ENCODE data around the gene YPEL2. TPM values are rescaled to one million over a fixed set of nuclear protein-coding genes. Genes with fewer than 3 reads are reported as not detected.

YPEL2 gene
- total RNA-seq, 1 donor from 2014 or later, result 28.9 TPM

DNA sequence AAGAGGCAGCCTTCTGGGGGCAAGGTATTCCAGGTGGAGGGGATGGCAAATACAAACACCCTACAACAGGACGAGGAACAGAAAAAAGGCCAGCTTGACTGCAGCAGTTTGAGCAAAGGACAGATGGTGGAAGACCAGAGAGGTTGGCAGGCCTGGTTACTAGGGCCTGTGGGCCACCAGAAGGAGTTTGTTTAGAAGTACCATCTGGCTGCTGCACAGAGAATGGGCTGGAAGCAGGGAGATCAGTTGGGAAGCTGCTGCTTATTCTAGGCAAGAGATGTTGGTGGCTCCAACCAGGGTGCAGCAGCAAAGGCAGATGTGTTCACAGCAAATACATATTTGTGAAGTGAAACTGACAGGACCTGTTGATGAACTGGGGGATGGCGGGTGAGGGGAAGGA lies 2.9 kb upstream of the YPEL2 start:
- intact Hi-C loops (cut with DNase I), result loop anchor here (2.0 kb wide), 1 partner anchor 112 kb away; no protein-coding TSS in a partner anchor
- DNase-seq (no peak), ATAC-seq (ENCODE audit: poor library complexity) (no peak)

DNA sequence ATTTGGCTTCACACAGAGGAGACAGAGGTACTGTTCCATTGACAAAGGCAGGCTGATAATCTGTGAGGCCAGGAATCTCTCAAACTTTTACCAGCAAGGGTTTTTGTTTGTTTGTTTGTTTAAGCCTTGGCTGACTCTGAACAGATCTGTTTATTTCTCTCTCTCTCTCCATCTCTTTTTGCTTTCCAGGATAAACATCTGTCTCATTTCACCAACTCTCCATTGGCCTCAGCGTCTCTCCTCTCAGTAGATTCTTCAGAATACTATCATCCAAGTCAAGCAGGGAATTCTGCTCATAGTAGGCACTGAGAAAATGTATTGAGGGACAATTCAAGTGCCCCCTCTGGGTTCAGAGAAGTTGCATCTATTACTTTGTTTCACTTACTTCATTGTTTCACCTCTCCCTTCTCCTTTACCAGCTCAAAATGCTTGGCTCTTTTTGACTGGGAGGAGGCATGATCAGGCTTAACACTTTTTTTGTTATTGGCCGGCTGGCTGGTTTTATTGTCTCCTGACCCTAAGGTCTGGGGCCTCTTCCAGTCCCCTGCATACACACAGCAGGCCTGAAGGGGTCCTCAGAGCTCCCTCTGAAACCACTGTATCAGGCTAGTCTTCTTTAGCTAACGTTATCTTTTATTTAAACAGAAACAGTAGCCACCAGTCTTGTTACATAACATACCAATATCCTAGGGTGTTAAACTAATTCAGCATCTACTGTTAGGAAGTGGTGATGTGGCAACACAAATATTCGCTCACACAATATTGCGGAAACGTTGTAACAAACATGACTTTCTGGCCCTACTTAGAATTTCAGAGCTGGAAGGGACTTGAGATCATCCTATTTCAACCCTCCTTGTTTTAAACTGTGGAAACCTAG lies 2.0 kb upstream of the YPEL2 start:
- ATAC-seq (ENCODE audit: poor library complexity) (peak; percentile 64), DNase-seq (peak; percentile 71)
- intact Hi-C loops (cut with DNase I), result loop anchor here (2.0 to 5.0 kb wide), 2 partner anchors 43 to 111 kb away; no protein-coding TSS in a partner anchor

DNA sequence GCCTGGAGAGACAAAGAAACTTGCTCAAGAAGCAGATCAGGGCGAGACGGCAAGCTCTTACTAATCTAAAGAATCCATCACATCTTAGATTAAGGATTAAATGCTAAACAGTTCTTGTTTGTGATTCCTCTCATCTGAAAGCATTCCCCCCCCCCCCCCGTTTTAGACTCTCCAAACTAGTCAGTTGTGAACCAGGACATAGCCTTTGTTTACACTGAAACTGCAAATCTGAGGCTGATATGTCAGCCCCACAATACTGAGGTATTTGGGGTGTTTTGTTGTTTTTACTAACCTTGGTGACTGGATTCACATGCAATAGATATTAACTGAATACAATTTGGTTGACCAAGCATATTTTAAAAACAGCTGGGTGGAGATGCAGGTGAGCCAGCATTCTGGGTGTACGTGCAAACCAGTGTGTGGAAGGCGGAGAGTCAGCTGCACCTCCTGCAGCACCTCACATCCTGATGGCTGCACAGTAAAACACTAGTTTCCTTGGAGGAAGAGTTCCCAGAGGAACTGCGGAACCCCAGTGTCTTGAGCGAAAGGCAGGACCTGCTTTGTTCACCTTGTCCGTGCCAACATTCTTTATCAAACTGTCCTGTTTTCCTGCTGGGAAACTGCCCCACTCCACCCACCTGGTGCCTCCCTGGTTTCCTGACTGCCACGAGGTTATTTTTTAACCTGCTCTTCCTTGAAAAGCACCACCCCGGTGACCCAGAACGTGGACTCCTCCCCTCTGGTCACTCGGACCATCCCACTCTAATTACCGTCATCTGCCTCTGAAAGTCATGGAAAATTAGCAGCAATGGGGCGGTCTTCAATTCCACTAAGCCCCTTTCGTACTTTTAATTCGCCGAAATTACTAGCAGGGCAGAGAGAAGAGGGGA lies 1.2 kb upstream of the YPEL2 start:
- DNase-seq (no peak), ATAC-seq (ENCODE audit: poor library complexity) (peak; percentile 21)
- intact Hi-C loops (cut with DNase I), result loop anchor here (5.0 kb wide), 1 partner anchor 42 kb away; no protein-coding TSS in a partner anchor

DNA sequence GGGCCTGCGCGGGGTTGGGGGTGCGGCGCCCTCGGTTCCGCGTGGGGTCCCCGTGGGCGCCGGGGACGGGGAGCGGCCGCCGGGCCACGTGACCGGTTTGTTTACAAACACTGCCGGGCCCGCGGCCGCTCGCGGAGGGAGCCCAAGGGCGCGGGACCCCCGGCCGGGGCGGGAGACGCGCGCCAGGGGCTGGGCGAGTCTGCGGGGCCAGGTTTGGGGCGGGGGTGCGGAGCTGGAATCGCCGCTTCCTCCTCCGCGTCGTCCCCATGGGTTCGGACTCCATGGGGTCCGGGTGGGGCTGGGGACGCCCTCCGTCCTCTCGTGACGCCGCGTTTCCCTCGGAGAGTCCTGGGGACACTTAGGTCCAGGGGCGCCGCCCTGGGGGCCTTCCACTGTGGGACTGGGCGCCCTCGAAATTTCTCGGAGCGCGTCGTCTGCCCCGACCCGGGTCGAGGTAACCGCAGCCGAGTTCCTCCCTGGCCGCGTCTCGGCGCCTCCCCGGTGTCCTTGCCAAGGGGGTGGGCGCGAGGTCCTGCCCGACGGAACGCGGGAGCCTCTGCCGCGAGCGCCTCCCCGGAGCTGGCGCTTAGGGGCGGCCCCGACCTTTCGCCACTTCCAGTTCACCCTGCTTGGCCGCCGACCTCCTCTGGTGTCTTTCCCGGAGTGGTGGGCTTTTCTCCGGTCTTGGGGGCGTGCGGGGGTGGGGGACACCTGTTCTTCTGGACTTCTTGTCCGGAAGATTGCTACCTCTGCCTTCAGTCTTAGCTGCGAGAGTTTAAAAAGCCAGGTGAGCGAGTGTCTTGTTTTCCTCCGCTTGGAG lies 684 bp downstream of the YPEL2 start:
- intact Hi-C loops (cut with DNase I), result loop anchor here (5.0 kb wide), 1 partner anchor 40 kb away; no protein-coding TSS in a partner anchor
- DNase-seq (peak; percentile 84), ATAC-seq (ENCODE audit: poor library complexity) (peak; percentile 55)

DNA sequence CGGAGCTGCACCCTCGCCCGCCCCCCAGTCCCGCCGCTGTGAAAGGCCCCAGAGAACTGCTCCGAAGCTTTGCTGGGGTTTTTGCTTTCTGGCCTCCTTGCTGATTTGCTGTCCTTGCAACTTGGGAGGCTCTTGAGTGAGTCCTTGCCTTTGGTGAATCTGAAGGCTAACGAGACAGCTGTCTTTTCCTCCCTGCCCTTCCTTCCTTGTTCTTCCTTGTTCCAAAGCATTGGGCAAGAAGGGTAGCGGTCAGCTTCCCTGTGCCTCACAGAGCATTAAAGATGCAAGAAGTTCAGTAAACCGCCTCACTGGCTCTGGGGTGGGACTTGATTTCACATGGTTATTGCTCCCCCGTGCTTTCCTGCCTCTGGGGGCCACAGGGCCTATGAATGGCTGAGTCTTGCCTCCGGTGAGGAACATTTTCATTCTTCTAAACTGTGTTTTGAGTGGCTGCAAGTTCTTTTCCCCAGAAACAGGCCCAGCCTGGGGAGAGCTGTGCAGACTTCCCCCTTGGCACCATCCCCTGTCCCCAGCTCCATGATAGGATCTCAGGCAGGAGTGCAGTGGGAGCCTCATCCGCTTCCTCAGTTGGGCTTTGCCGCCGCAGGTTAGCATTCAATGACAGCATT lies 1.4 kb downstream of the YPEL2 start:
- intact Hi-C loops (cut with DNase I), result loop anchor here (5.0 kb wide), 1 partner anchor 39 kb away; no protein-coding TSS in a partner anchor
- DNase-seq (peak; percentile 53), ATAC-seq (ENCODE audit: poor library complexity) (peak; percentile 30)

DNA sequence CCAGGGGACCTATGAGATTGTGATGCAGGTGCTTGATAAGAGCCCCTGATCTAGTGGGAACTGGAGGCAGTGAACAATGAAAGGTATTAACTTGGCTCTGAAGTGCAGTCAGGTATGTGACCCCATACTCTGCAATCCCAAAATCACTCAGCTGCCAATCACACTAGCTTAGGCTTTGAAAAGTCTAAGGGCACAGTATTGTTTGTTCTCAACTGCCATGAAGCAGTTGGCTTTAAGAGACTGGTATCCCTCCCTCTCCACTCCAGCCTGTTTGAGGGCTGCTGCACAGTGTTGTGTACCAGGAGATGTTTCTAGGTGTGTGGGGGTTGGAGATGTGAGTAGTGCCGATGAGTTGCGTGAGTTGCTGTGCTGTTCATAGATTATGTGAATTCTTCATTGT lies 2.4 kb downstream of the YPEL2 start:
- intact Hi-C loops (cut with DNase I), result loop anchor here (2.0 to 5.0 kb wide), 2 partner anchors 38 to 91 kb away; no protein-coding TSS in a partner anchor
- ATAC-seq (ENCODE audit: poor library complexity) (no peak), DNase-seq (no peak)

DNA sequence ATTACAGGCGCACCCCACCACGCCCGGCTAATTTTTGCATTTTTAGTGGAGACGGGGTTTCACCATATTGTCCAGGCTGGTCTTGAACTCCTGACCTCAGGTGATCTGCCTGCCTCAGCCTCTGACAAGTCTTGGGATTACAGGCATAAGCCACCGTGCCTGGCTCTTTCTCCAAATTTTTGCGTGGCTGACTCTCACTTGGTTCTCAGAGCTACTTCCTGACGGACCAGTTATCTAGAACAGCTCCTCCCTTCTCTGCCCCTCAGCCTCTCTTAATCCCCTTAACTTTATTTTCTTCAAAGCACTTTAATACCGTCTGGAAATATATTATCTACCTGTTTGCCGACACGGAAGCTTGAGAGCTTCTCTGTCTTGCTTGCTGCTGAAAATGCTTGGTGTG lies 4.2 kb downstream of the YPEL2 start:
- intact Hi-C loops (cut with DNase I), result loop anchor here (2.0 kb wide), 1 partner anchor 89 kb away; no protein-coding TSS in a partner anchor

DNA sequence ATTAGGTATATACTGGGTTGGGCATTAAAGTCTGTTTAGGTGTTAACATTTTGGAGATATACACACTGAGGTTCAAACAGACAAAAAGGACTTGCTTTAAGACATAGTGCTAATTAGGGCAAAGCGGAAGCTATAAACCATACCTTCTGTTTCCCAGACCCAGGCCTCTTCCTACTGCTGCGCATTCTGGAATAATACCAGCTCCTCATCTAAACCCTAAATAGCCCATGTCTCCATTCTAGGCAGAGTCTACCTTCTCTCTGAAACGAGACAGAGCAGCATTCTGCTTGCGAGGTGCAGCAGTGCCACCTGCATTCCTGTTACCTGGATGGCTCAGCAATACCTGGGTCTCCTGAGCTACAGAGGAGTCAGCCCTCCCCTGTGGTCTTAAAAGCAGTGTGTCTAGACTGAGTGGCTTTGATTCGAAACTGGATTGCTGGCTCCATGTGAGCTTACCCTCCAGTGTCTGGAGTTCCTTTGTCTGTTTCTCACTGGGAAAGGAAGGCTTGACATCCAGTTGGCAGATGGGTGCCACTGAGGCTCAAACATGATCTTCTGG lies 6.4 kb downstream of the YPEL2 start:
- ATAC-seq (ENCODE audit: poor library complexity) (no peak), DNase-seq (no peak)
- intact Hi-C loops (cut with DNase I), result no loop called here

More for the DNA sequence above, 4.2 kb downstream of the YPEL2 start:
- DNase-seq (no peak), ATAC-seq (ENCODE audit: poor library complexity) (no peak)

DNA sequence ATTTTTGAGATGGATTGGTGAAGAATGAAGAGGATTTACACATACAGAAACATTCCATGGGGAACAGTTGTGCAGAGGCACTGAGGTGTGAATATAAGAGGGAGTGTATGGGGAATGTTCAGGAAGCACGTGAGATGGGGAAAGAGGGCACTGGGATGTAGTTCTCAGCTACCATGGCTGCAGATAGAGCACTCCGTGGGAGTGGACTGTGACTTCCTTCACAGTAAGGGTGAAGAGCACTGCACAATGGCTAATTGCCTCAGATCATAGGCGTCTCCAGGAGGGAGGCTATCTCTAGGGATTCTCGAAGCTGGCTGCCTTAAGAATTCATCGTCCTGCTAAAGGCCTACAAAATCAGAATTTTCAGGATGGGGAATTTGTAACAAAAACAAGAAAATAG lies 7.0 kb downstream of the YPEL2 start:
- DNase-seq (no peak), ATAC-seq (ENCODE audit: poor library complexity) (peak; percentile 13)
- intact Hi-C loops (cut with DNase I), result no loop called here

DNA sequence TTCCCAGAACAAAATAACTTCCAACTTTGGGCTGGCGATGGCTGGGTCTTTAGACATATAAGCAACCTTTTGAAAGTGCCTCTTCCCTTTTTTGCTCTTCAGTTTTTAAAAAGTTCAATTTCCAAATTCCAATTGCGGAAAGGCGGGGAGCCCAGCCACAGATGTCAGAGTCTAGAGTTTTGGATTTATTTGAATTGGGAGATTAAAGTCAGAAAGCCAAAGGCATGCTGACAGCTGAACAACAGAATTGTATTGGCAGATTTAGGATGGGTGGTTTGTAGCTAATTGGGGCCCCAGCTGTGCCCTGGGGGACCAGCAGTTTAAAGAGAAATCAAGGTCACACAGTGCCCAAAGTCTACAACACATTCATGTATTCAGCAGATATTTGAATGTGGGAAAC lies 10.5 kb downstream of the YPEL2 start:
- intact Hi-C loops (cut with DNase I), result no loop called here
- ATAC-seq (ENCODE audit: poor library complexity) (no peak), DNase-seq (no peak)

DNA sequence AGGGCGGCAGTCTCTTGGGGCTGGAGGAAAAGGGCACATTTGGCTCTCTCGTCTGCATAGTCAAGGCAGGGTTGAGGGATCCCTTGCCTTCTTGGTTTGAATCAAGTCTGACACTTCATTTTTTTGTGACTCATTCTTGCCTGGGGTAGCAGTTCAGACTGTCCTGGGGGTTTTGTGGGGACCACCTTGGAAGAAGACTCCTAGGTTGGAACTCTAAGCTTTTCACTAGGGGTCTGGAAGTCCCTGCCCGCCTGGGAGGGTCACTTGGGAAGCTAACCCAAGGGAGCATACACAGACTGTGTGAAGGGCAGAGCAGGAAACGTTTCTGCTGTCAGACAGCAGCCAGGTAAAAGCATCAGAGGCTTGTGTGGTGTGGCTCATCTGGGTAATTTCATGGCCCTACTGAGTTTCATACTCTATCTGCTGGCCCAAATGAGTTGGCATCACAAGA lies 11.3 kb downstream of the YPEL2 start:
- no peak for DNase-seq
- intact Hi-C loops (cut with DNase I), result no loop called here
- no peak for ATAC-seq (ENCODE audit: poor library complexity)

DNA sequence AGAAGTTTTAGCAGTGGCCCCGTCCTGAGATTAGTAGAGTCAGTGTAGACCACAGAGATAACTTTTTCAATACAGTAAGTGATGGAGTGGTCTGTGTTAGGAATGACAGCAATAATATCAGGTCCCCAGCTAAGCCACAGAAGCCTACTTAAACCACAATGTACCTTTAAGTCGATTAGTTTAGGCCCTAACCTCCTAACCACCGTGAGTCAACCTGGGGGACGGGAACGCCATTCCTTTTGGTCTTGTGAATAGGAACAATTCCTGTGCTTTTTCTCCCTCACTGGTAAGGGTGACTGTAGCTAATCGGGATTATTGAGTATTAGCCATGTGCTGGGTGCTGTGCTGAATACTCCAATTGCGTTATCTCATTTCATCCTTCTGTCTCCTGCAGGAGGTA lies 14.0 kb downstream of the YPEL2 start:
- ATAC-seq (ENCODE audit: poor library complexity), result no peak
- DNase-seq, result no peak
- intact Hi-C loops (cut with DNase I), result no loop called here

DNA sequence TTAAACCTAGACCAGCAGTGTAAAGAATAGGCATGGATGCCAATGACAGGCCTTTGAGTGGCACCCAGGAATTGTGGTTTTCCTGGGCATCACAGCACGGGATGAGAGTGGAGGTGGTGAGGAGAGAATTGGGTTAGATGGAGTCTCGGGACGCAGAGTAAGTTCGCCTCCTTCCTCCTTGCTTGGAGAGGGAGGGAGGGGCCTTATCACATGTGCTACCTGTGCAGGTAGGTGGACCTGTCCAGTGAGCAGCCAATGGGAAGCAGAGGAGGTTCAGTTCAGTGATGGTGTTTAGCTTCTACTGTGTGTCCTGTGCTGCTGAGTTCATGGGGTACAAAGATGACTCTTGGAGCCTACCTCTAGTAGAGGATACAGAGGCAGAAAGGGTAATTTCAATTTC lies 14.9 kb downstream of the YPEL2 start:
- ATAC-seq (ENCODE audit: poor library complexity) (no peak), DNase-seq (no peak)
- intact Hi-C loops (cut with DNase I), result no loop called here

DNA sequence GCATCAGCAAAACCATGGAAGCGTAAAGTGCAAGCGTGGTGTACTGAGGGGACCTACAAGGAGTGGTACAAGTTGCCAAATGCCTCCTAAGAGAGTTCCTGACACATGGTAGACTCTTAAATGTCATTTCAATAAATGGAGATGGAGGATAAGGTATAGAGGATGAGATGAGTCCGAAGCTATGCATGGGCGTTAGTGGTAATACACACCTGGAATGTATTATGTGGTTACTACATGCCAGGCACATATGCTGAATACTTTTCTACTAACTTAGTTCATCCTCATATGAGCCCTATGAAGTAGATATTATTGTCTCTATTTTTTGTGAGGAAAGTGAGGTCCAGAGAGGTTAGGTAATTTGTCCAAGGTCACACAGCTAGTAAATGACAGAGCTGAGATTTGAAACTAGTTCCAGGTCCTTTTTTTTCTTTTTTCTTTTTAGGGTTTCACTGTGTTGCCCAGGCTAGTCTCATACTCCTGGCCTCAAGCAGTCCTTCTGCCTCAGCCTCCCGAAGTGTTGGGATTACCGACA lies 15.5 kb downstream of the YPEL2 start:
- DNase-seq (no peak), ATAC-seq (ENCODE audit: poor library complexity) (no peak)
- intact Hi-C loops (cut with DNase I), result no loop called here

DNA sequence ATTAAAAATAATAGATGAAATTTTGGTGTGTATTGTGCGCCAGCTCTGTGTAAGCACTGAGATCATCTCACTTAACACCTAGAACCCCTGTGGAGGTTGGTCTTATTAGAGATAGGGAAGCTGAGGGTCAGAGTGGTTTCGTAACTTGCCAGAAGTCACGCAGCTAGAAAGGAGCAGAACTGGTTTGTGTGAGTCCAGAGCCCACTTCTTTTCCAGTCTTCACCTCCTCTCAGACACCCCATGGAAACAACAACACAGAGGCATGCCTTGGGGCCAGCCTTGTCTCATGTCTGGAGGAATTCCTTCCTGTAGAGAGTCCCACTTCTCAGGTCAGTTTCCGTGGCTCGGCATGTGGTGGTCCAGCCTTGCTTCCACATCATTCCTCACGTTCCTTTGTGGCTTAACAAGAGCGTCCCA lies 16.5 kb downstream of the YPEL2 start:
- ATAC-seq (ENCODE audit: poor library complexity) (no peak), DNase-seq (no peak)
- intact Hi-C loops (cut with DNase I), result no loop called here

DNA sequence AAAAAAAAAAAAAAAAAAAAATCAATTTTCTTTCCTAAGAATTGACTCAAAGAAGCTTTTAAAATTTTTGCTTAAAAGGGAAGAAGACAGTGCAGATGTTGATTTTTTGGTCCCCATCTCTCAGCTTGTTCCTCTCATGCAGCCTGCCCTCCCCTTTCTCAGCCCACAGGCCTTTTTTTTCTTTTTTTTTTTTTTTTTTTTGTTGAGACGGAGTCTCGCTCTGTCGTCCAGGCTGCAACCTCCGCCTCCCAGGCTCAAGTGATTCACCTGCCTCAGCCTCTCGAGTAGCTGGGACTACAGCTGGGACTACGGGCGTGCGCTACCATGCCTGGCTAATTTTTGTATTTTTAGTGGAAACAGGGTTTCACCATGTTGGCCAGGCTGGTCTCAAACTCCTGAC lies 17.7 kb downstream of the YPEL2 start:
- ATAC-seq (ENCODE audit: poor library complexity) (no peak), DNase-seq (no peak)
- intact Hi-C loops (cut with DNase I), result no loop called here

DNA sequence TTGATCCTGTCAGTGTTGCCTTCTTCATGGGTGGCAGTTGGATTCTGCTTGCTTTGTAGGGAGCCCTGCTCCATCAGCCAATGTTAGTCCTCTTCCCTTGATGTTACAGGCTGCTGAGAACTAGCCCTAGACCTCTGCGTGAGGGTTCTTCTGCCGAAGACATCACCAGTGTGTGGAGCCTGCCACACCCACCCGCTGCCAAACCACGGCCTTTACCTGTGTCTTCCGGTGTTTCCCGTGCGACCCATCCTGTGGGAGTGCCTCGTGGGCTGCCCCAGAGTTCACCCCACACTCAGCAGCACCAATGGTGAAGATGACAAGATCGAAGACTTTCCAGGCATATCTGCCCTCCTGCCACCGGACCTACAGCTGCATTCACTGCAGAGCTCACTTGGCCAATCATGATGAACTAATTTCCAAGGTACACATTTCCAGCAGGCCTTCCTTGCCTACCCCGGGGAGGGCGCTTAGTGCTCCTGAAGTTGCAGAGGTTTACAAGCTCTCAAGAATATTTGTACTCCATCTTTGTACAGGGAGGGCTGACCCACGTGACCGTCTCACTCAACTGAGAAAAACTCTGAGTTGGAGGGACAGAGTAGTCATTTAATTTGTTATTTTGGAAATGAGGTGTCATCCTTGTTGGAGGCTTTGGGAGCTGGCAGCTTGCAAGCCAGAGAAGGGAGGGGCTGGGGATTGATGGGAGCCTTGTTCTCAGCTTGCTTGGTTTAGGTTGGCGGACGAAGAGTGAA lies 21.8 kb downstream of the YPEL2 start:
- DNase-seq (no peak), ATAC-seq (ENCODE audit: poor library complexity) (no peak)

More for the DNA sequence above, 21.8 kb downstream of the YPEL2 start:
- intact Hi-C loops (cut with DNase I), result no loop called here
